NOMO-1 (cell line): ENCODE data around the gene HHIP.
A peak's percentile ranks its signal among the peaks of the same experiment; 100 is the strongest.

Source experiments
- DNase-seq, 2 experiments: peaks; one replicate each; lab custom pipeline; 2025; ENCODE audit not compliant: unreplicated experiment in 2 of 2; lab: John Stamatoyannopoulos, UW

Gene HHIP

DNA sequence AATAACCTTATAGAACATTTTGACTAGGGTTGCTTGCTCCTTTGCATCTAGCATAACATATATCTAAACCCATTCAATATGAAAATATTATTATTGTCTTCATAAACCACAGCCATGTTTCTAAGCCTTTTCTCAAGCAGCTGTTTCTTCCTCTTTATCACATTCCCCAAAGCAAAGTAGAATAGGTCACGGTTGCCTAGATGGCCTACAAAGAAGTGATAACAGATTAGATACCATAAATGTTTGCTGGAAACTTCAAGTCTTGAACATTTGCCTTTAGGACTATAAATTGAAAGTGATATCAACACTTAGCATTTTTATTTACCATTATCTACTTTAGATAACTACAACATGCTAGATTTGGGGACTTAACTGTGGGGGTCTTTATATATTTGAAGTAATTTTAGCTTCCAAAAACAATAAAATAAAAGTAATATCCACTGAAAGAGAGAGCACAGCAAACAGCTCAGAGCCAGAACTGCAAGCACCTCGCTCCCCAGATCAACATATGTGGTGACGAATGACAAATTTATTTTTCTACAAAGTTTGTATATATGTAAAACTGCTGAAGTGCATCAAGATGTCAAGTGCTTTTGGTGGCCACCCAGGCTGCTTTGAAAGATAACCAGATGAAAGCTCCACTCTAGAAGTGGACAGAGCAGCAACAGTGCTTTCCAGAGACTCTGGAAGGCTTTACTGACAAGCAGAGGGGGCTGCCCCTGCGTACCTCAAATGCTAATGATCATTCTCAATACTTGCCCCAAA, 8.0 kb downstream of the HHIP start:
- no peak for DNase-seq

DNA sequence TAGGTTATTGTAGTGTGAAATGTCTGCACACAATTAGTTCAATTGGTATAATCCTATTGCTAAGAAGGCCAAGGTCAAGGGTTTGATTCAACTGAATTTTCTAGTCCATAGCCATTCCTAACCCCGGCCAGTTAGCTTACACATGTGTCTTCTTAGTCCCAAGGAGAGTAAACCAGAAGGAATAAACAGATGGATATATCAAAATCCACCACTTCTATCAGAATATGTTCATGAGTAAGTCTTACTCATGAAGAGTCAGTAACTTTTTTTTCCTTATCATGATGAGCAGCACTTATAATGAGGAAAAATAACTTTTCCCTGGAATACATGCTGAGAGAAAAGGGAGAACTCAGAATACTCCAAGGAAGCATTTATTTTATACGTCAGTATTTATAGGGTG, 9.5 kb downstream of the HHIP start:
- no peak for DNase-seq

DNA sequence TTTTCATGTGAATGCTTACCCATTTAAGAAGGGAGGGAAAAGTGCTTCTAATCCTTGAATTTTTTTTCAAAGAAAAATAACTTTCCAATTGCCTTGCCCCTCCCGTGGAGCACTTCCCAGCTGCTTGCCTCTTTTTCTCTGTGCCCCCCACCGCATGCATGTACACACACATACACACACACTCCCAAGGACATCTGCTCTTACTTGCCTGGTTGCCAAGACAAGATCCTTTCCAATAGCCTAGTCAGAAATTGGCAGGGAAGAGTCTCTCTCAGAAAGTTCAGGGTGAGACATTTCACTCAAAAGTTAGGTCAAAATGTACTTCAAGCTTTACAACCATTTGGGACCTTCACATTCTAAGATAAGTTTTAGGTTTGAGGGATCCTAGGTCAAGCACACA, 10.9 kb downstream of the HHIP start:
- no peak for DNase-seq

DNA sequence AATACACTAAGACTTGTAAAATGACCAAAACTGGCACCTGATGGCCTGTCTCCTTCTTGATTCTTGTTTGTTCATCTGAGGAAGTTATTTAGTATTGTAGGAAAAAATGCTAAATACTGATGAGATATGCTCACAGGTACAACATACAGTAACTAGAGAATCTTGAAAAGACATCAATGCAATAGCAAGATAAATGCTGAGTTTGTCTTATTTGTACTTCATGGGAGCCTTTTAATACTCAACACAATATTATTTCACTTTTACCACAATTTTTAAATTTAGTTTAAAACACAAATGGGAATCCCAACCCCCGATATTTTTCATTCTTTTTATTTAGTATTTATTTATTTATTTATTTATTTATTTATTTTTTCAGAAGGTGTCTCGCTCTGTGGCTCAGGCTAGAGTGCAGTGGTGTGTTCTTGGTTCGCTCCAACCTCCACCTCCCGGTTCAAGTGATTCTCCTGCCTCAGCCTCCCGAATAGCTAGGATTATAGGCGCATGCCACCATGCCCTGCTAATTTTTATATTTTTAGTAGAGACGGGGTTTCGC, 12.1 kb downstream of the HHIP start:
- DNase-seq, result no peak

DNA sequence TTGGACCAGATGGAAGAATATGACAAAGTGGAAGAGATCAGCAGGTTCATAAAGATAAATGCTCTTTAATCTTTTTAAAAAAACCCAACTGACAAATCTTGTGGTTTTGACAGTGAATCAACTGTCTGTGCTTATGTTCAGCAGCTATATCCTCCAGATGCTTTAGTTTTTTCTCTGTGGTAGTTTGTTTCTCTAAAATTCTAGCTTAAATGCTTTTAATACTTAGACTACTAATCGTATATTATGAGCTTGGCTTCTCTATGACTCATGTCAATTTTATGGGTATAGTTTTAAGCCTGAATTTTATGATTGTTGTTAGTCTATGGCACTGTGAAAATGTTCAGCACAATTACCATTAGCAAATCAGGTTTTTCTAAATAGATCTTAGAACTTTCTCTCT, 12.9 kb downstream of the HHIP start:
- DNase-seq, result no peak

DNA sequence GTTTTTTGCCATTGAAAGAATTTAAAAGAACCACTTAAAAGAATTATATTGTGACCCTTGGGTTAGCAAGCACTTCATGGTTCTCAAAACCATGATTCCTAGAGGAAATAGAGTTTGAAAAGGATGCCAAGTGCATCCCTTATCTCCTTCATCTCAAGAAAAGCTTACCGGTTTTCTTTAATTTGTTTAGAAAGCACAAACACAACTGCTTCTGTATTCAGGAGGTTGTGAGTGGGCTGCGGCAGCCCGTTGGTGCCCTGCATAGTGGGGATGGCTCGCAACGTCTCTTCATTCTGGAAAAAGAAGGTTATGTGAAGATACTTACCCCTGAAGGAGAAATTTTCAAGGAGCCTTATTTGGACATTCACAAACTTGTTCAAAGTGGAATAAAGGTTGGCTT, 13.5 kb downstream of the HHIP start:
- DNase-seq, result no peak

DNA sequence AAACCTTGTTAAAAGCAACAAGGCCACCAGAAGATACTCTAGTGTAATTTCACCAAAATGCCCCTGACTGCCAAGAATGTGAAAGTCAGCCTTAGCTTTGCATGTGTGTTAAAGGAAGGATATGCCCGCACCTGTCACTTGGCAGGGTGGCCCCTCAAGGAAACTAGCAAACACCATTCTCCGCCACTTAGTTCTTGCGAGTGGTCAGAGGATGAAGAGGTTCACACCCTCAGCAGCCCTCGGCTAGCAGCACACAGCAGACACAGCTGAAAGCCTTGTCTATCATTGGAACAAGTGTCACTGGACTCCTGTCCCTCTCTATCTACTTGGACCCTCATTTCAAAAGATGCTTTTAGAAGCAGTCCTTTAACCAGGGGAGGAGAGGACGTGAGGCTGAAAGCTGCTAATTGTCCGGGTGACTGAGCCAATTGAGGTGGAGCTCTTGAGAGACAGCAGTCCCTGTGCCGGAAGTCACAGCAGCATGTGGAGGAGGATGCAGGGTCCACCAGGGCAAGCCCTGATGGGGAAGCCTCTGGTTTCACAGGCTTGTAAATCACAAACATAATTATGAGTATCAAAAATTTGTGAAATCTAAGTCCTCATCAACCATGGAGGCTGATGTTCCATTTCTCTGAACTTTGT, 18.0 kb downstream of the HHIP start:
- DNase-seq, result no peak

DNA sequence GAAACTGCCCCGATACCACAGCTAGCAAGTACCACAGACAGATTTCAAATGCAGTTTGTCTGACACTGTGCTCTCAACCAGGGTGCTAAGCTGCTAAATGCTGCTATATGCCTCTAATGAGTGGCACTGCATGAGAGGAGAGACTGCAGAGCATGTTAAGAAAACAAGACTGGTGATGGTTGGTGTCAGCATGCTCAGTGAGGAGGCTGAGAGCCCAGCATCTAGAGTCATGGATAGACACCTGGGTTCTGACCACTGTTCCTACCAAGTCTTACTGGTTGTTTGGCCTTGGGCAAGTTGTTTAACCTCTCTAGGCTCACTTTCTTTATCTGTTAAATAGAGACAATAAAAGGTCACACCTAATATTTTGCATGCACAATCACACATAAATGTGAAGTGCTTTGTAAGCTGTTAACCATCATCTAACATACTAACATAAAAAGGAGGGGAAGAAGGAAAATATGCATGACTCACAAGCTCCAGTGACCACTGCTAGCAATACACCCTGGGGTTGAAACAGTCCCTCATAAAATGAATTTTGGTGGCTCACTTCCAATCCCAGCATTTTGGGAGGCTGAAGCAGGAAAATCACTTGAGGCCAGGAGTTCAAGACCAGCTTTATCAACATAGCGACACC, 20.7 kb downstream of the HHIP start:
- no peak for DNase-seq

DNA sequence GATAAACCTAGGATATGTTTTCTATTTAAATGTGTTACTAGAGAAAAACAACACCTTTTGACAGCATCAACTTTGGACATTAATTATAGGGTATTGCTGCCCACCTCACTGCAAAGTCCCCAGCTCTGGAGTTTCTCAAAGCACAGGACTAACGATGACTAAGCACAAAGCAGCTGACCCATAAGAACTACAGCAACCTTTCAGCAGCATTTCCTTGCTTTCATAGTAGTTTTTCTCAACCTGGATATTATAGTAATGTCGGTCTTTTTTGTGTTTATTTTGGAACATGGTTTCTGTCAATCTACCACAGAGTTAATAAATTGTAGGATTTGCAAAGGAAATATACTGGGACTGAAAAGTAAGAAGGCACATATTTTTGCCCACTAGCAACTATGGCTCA, 21.5 kb downstream of the HHIP start:
- no peak for DNase-seq

DNA sequence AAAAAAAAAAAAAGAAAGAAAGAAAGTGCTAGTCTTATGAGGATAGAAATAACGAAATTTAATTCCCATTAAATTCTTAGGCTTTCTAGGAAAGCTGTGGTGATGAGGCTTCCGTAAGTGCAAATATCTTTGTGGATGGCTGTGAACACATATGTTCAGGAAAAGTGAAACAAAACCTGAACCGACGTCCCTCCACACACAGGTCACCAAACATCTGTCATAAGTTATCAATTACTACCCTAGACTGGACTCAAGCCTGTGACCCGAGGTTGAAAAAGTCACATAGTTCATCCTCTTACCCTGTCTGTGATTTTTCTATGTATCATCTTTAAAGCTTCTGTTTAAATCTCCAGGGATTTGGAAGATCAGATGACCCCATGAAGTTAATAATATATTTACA, 24.8 kb downstream of the HHIP start:
- DNase-seq, result no peak

DNA sequence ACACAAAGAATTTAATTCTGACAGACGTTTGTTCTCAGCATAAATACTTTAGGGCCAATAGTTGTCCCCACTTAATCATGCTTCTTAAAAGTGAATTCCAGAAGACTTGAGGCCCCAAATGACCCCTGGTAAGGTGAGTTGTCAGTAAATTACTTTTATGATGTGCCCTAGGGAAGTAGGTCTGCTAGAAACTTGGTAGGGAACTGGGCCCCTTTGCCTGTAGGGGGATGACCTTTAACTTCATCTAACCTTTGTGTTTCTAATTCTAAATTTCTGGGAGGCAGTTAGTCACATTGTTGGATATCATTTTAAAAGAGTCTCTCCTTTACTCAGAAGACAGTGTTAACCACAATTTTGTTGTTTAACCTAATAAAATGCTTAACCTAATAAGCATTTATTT, 28.8 kb downstream of the HHIP start:
- DNase-seq, result no peak

DNA sequence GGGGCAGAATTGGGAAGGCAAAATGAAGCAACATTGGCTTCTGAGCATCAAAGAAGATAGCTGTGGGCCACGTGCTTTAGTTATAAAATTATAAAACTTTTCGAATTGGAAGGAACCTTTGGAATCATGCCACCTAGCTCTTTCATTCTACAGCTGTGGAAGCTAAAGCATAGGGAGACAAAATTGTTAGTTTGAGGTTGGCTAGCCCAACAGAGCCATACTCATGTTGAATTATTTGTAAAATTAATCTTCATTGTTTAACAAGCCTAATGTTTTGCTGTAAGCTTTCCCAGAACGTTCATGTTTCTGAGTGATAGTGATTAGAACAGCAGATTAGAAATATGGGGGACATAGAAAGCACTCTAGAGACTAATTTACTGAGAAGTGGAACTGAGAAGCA, 35.9 kb downstream of the HHIP start:
- peak; percentile 3 to 41 for DNase-seq

DNA sequence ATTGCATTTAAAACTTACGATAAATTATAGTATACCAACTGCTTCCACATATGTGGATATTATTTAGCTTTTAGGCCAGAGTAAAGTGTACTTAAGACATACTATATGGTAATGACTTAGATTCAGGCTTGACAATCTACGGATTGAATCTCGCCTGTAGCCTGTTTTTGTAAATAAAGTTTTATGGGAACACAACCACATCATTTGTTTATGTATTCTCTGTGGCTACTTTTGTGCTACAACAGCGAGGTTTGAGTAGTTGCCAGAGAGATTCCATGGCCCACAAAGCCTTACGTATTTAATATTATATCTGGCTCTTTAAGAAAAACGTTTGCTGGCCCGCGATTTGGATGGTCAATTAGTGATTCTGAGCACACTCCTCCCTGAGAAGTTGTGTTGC, 37.6 kb downstream of the HHIP start:
- no peak for DNase-seq

DNA sequence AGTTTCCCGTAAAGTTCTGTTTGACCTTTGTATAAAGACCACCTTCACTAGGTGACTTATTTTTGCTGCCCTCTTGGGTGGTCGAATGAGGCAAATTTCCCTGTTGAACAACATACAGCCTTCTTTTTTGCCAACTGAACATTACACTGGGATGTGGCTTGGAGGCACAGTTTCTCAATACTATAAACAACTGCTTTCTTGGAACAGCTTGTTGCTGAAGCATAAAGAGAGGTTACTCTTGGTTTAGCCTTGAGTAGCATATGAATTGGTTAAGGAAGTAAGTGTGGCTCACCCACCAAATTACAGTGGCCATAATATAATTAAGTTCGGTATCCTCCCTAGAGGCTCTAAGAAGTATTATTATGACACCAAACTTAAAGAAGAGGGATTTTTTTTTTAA, 40.0 kb downstream of the HHIP start:
- peak; percentile 11 to 37 for DNase-seq

DNA sequence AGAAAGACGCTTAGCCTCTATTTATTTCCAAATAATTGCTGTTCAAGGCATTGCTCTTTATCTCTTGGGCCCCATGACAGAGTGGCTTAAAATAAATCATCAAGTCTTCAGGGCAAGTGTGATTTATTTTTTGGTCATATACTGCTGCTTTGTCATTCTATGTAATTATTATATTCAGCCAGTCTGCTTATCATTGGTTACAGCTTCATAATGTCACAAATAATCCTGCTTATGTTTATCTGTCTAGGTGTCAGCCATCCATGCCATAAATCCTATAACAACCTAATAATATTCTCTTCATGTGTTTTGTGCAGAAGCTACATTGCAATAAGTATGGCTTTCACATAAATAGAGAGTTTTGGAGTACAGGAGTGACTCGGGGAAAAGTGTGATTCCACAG, 41.0 kb downstream of the HHIP start:
- DNase-seq, result no peak

DNA sequence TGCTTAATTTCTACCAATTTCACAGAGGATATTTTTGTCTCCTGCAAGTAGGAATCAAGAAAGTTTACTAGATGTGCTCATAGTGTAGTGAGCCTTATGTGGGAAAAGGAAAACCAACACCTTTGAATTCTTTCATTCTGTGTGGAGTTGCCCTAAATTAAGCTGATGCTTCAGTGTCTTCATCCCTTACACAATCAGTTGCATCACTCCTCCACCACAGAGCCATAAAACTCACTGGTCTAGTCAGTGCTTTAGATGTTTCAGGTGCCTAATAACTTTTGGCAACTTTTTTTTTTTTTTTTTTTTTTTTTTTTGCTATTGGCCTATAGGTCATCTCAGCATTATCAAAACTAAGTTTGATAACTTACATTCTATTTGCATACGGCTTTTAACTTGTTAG, 41.5 kb downstream of the HHIP start:
- DNase-seq, result peak; percentile 62 to 77

DNA sequence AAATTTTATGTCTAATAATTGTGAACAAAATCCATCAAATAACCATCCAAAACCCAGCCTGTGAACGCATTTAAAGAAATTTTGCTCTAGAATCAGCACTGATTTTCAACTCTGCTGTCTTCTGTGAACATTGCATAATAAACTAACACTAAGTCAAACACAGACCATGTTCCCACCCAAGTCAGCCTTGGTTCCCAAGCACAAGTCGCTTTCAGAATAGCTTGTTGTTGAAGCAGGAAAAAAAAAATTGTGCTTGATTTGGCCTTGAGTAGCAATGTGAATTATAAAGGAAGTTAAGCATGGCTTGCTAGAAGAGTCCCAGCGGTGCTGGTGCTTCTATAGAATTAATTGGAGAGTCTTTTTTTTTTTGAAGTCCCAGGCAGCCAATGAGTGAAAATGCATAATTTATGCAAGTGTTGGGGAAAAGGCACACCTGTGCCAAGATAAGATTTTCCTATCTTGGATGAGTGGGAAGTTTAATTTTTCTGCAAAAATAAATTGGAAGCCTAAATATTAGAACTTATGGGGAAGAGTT, 42.1 kb downstream of the HHIP start:
- DNase-seq, result no peak

DNA sequence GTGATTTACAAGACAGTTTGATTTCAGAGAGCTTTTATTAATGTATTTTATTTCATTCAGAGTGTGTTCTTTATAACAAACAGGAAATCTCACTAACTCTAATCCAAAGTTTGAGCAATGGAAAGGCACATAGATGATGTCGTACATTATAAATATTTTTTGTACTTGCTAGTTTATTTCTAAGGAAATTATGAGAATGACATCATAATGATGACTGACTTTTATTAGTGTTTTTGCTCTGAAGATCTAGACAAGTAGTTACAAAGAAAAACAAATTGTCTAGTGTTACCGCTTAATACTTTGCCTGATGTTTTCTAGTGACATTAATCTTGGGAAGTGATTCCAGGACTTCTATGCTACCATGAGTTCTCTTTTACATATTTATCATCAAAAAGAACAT, 43.2 kb downstream of the HHIP start:
- no peak for DNase-seq

DNA sequence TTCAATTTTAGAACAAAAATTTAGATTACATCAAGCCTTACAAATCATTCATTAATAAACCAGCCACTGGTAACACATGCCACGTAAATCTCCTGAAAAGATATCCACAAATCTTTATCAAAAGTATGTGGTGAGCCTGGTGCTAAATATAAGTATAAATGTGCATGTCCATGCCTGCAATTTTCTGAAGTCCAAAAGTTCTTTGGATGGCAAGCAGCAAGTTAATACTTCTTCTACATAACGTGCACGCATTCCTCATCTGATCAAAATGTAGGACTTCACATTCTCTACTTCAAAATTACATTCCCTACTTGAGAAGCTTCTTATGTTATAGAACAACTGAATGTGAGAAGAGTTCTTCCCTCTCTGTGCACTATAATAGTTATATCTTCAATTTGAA, 49.8 kb downstream of the HHIP start:
- no peak for DNase-seq

DNA sequence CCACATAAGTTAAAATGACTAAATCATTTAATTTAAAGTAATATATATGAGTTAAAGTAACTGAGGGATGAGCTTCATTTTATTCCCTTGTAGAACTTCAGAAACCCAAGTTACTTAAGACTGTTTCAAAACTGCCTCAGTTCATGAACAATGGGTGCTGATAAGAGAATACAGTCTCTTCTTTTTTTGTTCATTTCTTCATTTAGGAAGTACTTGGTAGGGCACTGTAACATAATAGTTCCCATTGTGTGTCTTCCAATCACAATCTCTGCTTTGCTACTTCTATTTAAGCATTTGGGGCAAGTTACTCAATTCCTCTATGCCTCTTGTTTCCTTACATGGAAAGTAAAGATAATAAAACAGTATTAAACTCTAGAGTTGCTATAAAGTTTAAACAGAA, 50.4 kb downstream of the HHIP start:
- DNase-seq, result no peak

DNA sequence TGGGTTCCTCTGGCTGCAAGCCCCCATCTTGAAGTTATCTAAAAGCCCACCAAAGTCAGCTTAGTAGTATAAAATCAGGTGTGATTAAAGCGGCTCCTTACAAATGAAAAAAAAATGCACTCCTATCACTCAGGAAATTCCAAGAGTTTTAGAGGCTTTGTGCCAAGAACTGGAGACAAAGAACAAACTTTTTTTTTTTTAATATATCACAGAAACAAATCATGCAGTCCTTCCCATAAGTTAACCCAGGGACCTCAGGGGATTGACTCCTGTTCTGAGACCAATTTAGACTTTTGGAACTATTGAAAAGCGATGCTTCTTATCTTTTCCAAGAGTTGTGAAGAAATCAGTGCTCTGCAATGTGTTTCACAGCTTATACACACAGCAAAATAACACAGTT, 53.6 kb downstream of the HHIP start:
- no peak for DNase-seq
